ENCODE results near the gene ATP6V0E2.
"Not testable (repeated sequence)": the region's sequence is repeated elsewhere in the genome, so short reads cannot be mapped to it uniquely, and the experiment has no call there.

ATP6V0E2 gene

GRCh38 chr7:149873074-149873969 is at the start of gene ATP6V0E2:
Gene ATP6V0E2 (plus strand): TSS chr7:149873969. CDS start chr7:149874066, 97 bp downstream.
- peak; percentile 94 for DNase-seq

- no peak for DNase-seq
These were observed 49.4 kb upstream of the ATP6V0E2 start for GRCh38 chr7:149824301-149824741.

GRCh38 chr7:149824748-149825566 is 48.8 kb upstream of the ATP6V0E2 start:
- no peak for DNase-seq

GRCh38 chr7:149825567-149826343 is 48.0 kb upstream of the ATP6V0E2 start:
- no peak for DNase-seq

GRCh38 chr7:149826344-149827088 is 47.3 kb upstream of the ATP6V0E2 start:
- DNase-seq: no peak

- DNase-seq: no peak
These were observed 46.4 kb upstream of the ATP6V0E2 start for GRCh38 chr7:149827089-149827981.

GRCh38 chr7:149828357-149829309 is 45.1 kb upstream of the ATP6V0E2 start:
- DNase-seq: no peak

- DNase-seq: not testable (repeated sequence)
These were observed 43.2 kb upstream of the ATP6V0E2 start for GRCh38 chr7:149830527-149830926.

- no peak for DNase-seq
These were observed 42.6 kb upstream of the ATP6V0E2 start for GRCh38 chr7:149830997-149831740.

GRCh38 chr7:149831741-149832219 is 42.0 kb upstream of the ATP6V0E2 start:
- no peak for DNase-seq

- no peak for DNase-seq
These were observed 41.3 kb upstream of the ATP6V0E2 start for GRCh38 chr7:149832332-149833041.

- no peak for DNase-seq
These were observed 40.2 kb upstream of the ATP6V0E2 start for GRCh38 chr7:149833495-149834130.

GRCh38 chr7:149834601-149835000 is 39.2 kb upstream of the ATP6V0E2 start:
- no peak for DNase-seq

GRCh38 chr7:149836434-149836833 is 37.3 kb upstream of the ATP6V0E2 start:
- no peak for DNase-seq

- DNase-seq: no peak
These were observed 36.1 kb upstream of the ATP6V0E2 start for GRCh38 chr7:149837564-149838223.

GRCh38 chr7:149838224-149838991 is 35.4 kb upstream of the ATP6V0E2 start, which contains the start of gene ZNF862:
Gene ZNF862 (plus strand): TSS chr7:149838375. CDS start chr7:149838612, 237 bp downstream.
- DNase-seq: peak; percentile 96
